ACHN (cell line): ENCODE data around the gene ZNF660.
"Not testable (repeated sequence)": the region's sequence is repeated elsewhere in the genome, so short reads cannot be mapped to it uniquely, and the experiment has no call there.

Experiments
- DNase-seq: peaks from one replicate; pipeline ENCODE4 v3.0.0-alpha.2; 2015
- in situ Hi-C: cut with HindIII; loops from 2 replicates; pipeline ENCODE4 v1.10.0; 2017; ENCODE audit warnings: low sequenced_read_pairs, low pct_ligation_motif_present, low pct_unique_long_range_greater_than_20kb

ZNF660 gene

GRCh38 chr3:44584646-44585501, at the start of gene ZNF660:
TSS of gene ZNF660 (plus strand) at chr3:44584964. CDS start at chr3:44594194, 9,230 bp downstream.
- no peak for DNase-seq
- in situ Hi-C loops = no loop called here

DNA sequence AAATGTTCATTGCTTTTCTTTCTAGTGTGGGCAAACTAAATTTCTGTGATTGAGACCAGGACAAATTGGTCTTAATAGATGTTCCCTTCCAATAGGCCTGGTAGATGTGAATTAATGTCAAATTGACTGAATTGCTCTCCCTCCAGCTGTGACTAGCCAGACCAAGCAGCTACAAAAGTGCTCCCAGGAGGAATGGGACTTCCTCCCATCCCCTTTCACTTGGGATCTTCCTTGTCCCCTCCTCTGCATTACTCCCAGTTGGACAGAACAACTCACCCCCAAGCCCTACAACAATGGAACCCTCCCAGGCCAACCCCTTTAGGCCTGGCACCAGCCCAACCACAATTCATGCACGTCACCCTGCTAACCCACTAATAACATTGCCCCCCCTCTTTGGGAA, 49.4 kb upstream of the ZNF660 start:
- in situ Hi-C loops = no loop called here
- DNase-seq = no peak

GRCh38 chr3:44544811-44545210, 40.0 kb upstream of the ZNF660 start:
- in situ Hi-C loops, DNase-seq: not testable (repeated sequence)

- peak; percentile 5 for DNase-seq
- in situ Hi-C loops = no loop called here
Observed at GRCh38 chr3:44554626-44555592, 29.9 kb upstream of the ZNF660 start, which contains the start of gene ZKSCAN7. TSS of gene ZKSCAN7 (plus strand) at chr3:44555193. CDS start at chr3:44557048, 1,855 bp downstream.

DNA sequence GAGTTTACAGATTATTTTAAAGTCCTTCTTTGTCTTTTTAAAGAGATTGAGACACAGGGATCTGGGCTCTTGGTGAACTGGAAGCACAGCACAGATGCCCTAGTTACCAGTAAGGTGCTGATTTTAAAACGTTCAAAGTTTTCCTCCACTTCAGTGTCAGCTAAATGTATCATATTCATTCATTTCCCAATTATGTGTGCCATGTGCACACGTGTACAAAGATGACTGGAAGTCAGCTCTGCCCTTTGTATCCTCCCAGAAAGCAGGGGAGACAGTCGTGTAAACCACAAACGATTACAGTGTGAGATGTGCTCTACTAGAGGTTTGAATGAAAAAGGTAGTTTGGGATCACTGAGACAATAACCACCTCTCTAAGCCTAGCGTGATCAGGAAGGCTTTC, 29.0 kb upstream of the ZNF660 start:
- no peak for DNase-seq
- in situ Hi-C loops = no loop called here

GRCh38 chr3:44557074-44557473, 27.7 kb upstream of the ZNF660 start:
- no peak for DNase-seq
- in situ Hi-C loops = no loop called here

DNA sequence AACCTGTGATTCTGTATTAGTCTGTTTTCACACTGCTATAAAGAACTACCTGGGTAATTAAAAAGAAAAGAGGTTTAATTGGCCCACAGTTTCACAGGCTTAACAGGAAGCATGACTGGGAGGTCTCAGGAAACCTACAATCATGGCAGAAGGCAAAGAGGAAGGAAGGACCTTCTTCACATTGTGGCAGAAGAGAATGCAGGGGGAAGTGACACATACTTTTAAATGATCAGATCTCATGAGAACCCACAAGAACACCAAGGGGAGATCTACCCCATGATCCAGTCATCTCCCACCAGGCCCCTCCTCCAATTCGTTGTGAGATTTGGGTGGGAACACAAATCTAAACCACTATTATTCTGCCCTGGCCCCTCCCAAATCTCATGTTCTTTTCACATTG, 23.7 kb upstream of the ZNF660 start:
- no peak for DNase-seq
- in situ Hi-C loops = no loop called here

DNA sequence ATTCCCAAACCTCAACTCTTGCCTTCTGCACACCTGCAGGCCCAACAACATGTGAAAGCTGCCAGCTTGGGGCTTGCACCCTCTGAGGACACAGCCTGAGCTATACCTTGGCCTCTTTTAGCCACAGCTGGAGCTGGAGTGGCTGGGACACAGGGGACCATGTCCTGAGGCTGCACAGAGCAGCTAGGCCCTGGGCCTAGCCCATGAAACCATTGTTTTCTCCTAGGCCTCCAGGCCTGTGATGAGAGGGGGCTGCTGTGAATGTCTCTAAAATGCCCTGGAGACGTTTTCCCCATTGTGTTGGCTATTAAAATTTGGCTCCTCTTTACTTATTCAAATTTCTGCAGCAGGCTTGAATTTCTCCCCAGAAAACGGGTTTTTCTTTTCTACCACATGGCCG, 22.6 kb upstream of the ZNF660 start:
- in situ Hi-C loops = no loop called here
- no peak for DNase-seq

DNA sequence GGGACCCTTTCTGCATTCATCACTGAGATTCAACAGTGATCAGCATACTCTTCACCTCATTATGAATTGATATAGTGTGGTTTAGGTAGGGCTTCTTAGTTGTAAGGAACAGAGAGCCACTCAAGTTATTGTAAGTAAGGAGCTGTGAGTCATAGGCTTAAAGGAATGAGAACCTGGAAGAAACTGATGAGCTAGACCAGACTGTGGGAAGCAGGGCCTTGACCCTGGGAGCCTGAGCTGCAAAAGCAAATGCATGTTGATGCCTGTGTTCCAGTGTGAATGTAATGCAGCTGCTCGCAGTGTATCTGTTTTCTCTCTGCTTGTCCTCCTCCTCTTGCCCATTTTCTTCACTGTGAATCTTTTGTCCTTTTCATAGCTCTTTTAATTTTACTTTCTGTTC, 16.2 kb upstream of the ZNF660 start:
- in situ Hi-C loops = no loop called here
- DNase-seq = no peak

GRCh38 chr3:44571024-44571423, 13.7 kb upstream of the ZNF660 start:
- in situ Hi-C loops = no loop called here
- DNase-seq = no peak

DNA sequence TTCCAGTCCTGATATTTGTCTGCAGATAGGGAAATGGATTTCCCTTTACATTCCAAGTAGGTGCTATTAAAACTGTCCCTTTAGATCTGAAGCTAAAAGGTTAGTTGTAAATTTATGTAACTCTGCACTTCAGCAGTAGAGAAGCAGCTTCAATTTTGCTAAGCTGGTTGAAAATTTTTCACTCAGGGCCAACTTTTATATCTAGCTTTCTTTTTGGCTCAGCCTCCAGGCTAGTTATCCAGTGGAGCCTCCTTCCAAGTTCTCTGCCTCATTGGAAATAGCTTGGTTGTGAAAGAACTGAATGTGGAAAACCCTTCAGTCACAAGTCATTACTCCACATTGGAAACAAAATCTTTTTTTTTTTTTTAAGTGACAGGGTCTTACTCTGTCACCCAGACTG, 8.2 kb upstream of the ZNF660 start:
- DNase-seq = no peak
- in situ Hi-C loops = no loop called here

GRCh38 chr3:44577354-44577952, 7.3 kb upstream of the ZNF660 start:
- in situ Hi-C loops, DNase-seq: not testable (repeated sequence)

GRCh38 chr3:44578316-44578715, 6.4 kb upstream of the ZNF660 start:
- in situ Hi-C loops, DNase-seq: not testable (repeated sequence)

DNA sequence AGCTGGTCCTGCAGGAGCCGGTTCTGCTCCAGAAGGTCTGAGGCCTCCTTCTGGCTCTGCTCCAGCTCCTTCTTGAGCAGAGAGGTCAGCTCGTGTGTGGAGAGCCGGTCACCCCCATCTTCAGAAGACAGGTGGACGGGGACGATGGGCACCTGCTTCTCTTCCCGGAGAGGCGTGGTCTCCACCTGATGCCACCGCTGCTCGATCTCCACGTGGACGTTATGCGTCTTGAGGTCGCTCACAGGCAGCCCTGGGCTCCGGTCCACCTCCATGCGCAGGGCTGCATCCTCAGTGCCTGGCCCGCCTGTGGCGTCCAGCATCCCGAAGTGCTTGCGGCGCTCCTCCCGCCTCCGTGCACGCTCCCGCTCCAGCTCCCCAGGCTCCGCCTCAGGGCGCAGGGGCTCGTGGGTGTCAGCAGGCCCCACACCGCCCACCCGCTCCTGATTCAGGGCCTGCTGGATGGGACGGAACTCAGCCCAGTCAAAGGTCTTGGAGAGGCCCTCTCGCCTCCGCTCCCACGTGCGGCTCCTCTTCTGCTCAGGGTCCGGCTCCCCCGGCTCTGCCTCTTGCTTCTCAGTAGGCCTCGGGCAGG, 5.7 kb upstream of the ZNF660 start:
- DNase-seq, in situ Hi-C loops: not testable (repeated sequence)

- in situ Hi-C loops, DNase-seq: not testable (repeated sequence)
Observed at GRCh38 chr3:44579749-44580148, 5.0 kb upstream of the ZNF660 start.

DNA sequence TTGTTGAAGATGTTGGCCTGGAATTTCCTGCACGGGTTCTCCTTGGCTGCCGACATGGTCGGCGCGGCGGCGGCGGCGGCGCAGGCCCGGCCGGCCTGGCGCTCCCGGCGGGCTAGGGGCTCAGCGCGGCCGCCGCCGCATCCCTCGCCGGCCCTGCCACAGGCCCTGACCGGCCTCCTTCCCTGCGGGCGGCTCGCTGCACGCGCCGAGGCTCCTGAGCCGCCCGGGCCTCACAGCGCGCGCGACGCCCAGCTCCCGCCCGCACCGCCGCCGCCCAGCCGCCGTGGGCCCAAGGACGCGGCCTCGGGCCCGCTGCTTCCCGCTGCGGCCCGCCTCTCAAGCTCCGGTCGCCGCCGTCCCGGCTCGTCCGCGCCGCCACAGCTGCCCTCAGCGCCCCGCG, 3.8 kb upstream of the ZNF660 start:
- in situ Hi-C loops, DNase-seq: not testable (repeated sequence)

DNA sequence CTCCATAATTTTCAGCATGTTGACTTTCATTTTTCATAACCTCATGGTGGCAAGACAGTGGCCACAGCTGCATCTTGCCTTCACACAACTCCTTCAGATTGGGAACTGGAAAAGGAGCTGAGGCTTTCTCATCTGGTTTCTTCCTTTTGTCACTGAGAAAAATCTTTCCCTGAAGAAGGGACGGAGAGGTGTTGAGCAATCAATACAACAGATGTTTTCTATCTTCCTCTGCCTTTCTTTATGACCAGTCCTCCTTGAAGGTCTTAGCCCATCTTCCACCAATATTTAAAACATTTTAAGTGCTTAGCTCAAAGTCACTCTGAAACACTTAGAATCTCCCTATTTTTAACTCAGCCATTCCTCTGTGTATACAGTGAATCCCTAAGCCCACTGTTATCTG, 11.9 kb downstream of the ZNF660 start:
- DNase-seq = no peak
- in situ Hi-C loops = no loop called here

DNA sequence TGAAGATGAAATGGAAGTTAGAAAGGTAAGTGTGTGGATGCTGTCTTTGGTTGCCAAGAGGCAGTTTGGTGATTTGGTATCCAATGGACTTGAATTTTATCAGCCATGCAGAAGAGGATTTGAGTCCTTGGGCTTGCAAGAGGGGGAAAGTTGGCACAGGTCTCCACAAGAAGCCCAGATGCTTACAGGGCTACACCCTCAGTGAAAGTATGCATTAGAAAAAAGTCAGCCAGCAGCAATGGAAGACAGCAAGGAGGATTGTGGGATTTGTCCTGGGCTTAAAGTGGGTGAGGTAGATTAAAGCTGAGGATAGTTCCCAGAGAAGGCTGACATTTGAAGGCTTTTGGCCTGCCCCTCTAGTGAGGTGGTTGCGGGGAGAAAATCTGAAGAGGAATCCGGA, 17.0 kb downstream of the ZNF660 start:
- DNase-seq = no peak
- in situ Hi-C loops = no loop called here
